ENCODE data around the gene ALPK1.
"Not testable (repeated sequence)": the region's sequence is repeated elsewhere in the genome, so short reads cannot be mapped to it uniquely, and the experiment has no call there.

The ALPK1 gene

GRCh38 chr4:112284662-112285411 is 12.3 kb upstream of the ALPK1 start:
- no peak for DNase-seq

- DNase-seq, result no peak
These were observed 9.7 kb upstream of the ALPK1 start for GRCh38 chr4:112287258-112287989.

GRCh38 chr4:112288455-112288854 is 8.7 kb upstream of the ALPK1 start:
- DNase-seq, result no peak

DNA sequence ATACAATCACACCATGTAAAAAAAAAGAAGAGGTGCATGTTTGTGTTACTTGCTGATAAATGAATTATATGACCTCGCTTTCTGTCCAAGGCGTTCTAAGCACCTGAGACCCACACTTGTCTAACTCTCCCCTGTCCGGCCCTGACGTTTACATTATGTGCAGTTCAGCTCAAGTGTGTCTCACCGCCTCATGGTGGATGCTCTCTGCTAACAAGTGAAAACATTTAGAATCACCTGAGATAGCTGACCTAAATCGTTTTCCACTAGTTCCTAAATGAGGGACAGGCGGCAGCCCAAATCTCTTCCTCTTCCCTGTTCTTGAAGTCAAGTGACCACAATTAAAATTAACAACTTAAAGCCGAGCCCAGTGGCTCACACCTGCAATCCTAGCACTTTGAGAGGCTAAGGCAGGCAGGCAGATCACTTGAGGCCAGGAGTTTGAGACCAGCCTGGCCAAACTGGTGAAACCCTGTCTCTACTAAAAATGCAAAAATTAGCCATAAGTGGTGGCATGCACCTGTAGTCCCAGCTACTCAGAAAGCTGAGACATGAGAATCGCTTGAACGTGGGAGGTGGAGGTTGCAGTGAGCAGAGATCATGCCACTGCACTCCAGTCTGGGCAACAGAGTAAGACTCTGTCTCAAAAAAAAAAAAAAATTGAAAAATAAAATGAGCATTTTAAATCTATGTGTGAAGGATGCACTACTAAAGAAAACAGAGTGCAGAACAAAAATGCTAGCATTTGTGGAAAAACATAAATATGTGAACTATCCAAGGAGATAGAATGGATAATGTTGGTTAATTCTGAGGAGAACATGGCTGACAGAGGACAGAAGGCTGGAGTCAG is 7.5 kb upstream of the ALPK1 start:
- no peak for DNase-seq

GRCh38 chr4:112290341-112290740 is 6.8 kb upstream of the ALPK1 start:
- DNase-seq, result no peak

GRCh38 chr4:112299721-112300120 is 2.6 kb downstream of the ALPK1 start:
- DNase-seq, result no peak

DNA sequence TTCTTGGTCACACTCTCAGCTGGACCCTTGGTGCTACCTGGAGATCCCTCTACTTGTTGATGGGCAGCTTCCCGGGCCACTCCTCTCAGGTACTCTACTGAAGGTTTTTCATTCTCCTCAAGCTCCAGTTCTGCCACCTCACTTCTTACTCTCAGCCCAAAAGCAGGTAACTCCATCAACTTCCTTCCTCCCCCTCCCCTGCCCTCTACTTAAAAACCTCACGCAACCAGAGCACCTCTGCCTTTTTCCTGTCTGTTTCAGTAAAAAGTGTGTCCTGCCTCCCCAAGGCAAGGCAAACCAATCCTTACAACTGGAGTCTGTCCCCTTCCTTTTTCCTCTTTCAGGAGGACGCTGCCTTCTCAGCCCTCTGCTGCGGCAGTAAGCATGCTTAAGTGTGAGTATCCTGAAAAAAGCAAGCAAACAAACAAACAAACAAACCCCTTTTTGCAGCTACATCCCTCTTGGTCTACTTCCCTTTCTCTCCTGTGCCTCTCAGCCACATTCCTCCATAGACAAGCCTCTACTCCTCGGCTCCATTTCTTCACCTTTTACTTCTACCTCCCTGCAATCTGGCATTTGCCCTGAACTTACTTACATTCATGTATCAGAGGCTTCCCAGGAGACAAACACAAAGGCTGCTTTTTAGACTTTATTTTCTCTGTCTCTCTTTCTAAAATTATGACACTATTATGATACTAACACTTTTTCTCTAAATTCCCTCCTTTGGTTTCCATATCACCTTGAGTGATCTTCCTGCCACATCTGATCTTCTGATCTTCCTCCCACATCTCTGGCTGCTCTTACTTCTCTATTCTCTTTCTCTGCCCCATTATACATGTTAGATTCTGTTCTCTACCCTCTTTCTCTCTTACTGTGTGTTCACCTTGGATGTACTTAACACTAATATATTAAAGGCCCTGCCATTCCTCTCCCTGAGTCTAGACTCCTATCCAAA is 5.4 kb downstream of the ALPK1 start:
- DNase-seq, result no peak

- not testable (repeated sequence) for DNase-seq
These were observed 8.3 kb downstream of the ALPK1 start for GRCh38 chr4:112305477-112305876.

GRCh38 chr4:112309263-112309791 is 12.2 kb downstream of the ALPK1 start:
- not testable (repeated sequence) for DNase-seq

- no peak for DNase-seq
These were observed 14.3 kb downstream of the ALPK1 start for GRCh38 chr4:112311516-112311915.

GRCh38 chr4:112312610-112313239 is 15.6 kb downstream of the ALPK1 start:
- no peak for DNase-seq

DNA sequence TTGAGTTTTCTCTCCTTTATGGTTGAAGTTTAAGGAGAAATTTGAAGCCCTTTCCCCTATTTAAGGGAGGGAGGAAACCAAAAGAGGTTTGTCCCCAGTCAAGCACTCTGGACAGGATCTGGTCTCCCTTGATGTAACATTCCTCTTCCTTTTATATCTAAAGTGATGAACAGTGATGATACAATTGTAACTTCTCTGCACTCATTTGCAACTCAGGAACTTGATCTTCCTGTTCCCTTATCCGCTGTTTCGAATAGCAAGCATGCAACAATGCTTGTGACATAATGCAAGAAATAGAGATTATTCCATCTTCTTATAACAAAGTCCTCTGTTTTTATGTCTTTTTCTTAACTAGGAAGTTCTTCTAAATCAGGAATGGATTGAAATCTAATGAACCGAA is 18.3 kb downstream of the ALPK1 start:
- no peak for DNase-seq

DNA sequence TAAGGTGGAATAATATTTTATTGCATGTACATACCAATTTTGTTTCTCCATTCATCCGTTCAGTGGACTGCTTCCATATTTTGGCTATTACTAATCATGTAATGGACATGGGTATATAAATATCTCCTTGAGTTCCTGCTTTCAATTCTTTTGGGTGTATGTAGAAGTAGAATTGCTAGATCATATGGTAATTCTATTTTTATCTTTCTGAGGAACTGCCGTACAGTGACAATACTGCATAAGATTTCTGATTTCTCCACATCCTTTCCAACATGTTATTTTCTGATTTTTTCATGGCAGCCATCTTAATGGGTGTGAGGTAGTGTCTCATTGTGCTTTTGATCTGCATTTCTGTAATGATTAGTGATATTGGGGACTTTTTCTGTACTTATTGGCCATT is 19.2 kb downstream of the ALPK1 start:
- no peak for DNase-seq

DNA sequence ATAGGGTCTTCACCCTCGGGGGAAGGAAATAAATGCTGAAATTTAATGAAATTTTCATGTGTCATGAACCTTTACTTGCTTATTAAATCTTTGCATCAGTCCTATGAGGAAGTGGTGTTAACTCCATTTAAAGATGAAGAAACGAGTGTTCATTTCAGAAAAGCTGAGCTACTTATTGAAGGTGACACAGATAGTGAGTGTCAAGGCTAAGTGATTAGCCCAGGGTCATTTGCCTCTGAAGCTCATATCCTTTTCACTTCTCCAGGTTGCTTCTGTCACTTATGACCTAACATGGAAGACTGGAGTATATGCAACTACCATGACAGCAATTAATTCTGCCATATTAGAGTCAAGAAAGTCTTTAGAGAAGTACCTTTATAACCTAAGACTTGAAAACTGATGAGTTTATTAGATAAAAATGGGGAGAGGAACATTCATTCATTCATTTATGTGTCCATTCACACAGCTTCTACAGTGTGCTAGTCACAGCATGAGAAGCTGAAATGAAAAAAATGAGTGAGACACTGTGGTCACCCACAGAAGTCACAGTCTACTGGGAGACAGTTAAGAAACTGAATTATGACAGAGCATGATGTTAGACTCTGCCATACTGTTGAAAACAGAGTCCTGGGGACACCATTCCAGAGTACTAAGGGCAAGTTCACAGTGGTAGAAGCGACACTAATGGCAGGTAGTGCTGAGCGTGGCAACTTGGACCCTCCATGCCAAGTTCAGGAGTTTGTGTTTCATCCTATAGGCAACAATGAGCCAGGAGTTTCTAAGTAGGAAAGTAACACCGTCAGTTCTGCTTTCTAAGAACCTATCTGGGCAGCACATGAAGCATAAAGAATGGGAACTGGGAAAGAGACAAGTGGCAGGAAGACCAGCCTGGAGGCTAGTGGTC is 21.3 kb downstream of the ALPK1 start:
- no peak for DNase-seq

DNA sequence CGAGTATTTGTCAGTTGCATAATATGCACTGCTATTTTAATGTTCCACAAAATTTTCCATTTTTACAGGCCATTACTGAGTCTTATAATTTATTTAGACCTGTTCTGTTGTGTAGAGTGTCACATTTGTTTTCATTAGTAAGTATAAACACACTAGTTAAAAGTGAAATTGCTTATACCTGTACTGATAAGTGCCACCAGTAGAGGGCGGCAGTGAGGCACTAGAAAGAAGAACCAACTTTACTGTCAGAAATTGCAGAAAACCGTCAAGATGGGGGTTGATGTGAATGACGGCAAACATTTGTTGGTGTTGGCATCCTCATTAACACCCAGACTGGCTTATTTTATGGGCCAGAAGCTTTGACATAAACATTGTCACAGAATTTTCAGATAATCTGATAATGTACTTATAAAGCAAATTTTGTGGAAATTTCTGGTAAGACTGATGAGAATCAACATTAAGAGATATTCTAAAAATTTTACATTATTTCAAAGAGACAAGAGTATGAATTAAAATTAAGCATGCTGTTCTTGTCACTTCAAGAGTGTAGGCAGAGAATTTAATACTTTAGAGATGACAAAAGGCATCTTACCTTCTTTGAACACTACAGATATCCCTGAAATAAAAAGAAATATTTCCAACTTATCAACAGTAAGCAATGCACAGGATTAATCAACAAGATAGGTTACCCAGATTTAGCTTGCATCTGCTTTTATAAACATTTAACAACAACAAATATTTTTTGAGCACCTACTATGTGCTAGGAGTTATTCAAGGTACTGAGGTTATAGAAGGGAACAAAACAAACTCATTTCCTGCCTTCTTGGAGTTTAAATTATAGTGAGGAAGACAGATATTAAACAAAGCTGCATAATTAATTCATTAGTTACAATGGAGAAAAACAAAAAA is 24.9 kb downstream of the ALPK1 start:
- no peak for DNase-seq

GRCh38 chr4:112322866-112323265 is 25.7 kb downstream of the ALPK1 start:
- no peak for DNase-seq

GRCh38 chr4:112325530-112325929 is 28.4 kb downstream of the ALPK1 start:
- DNase-seq, result no peak

DNA sequence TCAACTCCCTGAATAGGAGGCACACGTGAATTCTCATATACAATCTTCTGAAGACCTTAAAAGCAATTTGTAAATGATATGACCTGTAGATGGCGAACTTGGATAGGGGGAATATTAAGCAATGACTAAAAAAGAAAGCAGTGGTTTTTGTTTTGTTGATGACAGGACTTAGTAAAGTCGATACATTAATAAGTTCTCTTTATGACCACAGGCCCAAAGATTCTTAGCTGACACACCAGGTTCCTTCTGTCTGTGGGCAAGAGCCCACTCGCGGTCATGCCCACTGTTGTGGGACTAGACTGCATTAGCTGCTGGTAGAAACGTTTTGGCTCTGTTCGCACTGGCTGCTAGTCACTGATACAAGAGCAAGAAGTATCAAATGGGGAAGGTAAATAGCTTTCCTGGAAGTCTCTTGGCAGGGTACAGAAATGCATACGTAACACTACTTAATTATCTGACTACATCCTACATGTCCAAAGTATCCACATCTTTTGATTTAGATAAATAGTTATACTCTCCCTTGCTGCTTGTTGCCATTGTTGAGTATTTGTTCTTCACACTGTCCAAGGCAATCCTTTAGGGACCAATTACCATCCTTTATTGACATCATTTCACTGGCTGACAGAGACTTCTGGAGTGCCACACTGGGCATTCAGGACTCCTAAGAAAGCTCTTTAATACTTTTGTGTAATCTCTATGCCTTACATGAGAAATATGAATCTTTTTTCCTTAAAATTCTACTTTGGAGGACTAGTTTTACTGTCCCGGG is 31.0 kb downstream of the ALPK1 start:
- peak; percentile 58 for DNase-seq

- no peak for DNase-seq
These were observed 31.6 kb downstream of the ALPK1 start for GRCh38 chr4:112328734-112329130.
